ENCODE data around the gene MYO18A.

GRCh38 chr17:29216181-29216580 lies 36.0 kb upstream of the MYO18A start:
- TF ChIP-seq EZH2phosphoT487 (IDR thresholded peaks at IDR 0.05; ENCODE audit: insufficient read depth, low read depth) (no peak), EZH2 (IDR thresholded peaks at IDR 0.05; ENCODE audit: insufficient read depth, poor library complexity, severe bottlenecking) (no peak)
